ENCODE data around the gene SETD3.

DNA sequence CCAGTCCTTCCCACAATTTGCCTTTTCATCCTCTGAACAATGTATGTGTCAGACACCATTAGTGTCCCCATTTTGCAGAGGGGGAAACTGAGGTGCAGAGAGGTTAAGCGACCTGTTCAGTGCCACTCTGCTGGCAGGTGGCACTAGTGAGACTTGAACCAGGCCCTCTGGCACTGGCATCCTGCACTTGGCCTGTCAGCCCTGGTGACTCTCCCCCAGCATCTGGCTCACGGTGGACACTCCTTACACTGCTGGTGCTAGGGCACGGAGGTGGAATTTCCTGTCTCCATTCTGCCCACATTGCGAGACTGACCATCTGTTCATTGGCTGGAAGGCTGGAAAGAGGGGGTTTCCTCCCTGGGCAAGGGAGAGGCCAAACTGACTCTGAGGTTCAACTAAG is 49.2 kb upstream of the SETD3 start:
- TF ChIP-seq GATA2 (IDR thresholded peaks at IDR 0.05; ENCODE audit: low read depth, low read length) (no peak), GATA3 (IDR thresholded peaks at IDR 0.05; ENCODE audit: low read depth, low read length) (no peak)

Measured in SH-SY5Y (cell line).